H1 (cell line): Measurements from ENCODE around the gene RNASE11. TPM values are rescaled to one million over a fixed set of nuclear protein-coding genes. Genes with fewer than 3 reads are reported as not detected.
A peak's percentile ranks its signal among the peaks of the same experiment; 100 is the strongest.

Source experiments
- CTCF ChIA-PET: fragments of 300-600 bp; sonication (Branson Sonifier 250); formaldehyde crosslinking; loops from one replicate; lab custom pipeline; 2021; ENCODE audit not compliant: partially characterized antibody; lab: Charles Lee
- POLR2A ChIA-PET: fragments of 300-600 bp; sonication (Branson Sonifier 250); formaldehyde crosslinking; loops from one replicate; lab custom pipeline; 2021; ENCODE audit warnings: inconsistent platforms; ENCODE audit not compliant: partially characterized antibody; lab: Charles Lee
- DNase-seq, 2 experiments: peaks; one replicate each; pipeline versions ENCODE4 v3.0.0 to v3.0.0-alpha.2; 2010 to 2022; ENCODE audit warnings: low spot score in 2 of 2, low read depth in 1 of 2, mixed read lengths in 1 of 2
- FAIRE-seq: peaks from 2 replicates; lab custom pipeline; 2011; peaks lifted over from hg19 to GRCh38; lab: Jason Lieb, UNC
- H2AFZ ChIP-seq: 2 replicates; pipeline ENCODE4 v1.8.1; 2012; ENCODE audit warnings: low read length, inconsistent platforms
- H2AK5ac ChIP-seq: 2 replicates; pipeline ENCODE4 v1.6.1; 2013; ENCODE audit warnings: low read depth, low read length
- H2BK120ac ChIP-seq: replicated peaks from 2 replicates; pipeline ENCODE3; 2013; ENCODE audit warnings: low read depth, low read length, inconsistent platforms
- H2BK12ac ChIP-seq: 2 replicates; pipeline ENCODE4 v1.6.1; 2013; ENCODE audit warnings: low read depth, low read length
- H2BK15ac ChIP-seq: 2 replicates; pipeline ENCODE4 v1.6.1; 2013; ENCODE audit warnings: low read length
- H2BK20ac ChIP-seq: 2 replicates; pipeline ENCODE4 v1.6.1; 2013; ENCODE audit warnings: low read length
- H2BK5ac ChIP-seq: 2 replicates; pipeline ENCODE4 v1.6.1; 2013; ENCODE audit warnings: low read depth, low read length
- H3K14ac ChIP-seq: 2 replicates; pipeline ENCODE4 v1.6.1; 2013; ENCODE audit warnings: inconsistent platforms; ENCODE audit not compliant: insufficient read length
- H3K18ac ChIP-seq: 2 replicates; pipeline ENCODE4 v1.6.1; 2013; ENCODE audit warnings: low read length; ENCODE audit errors: extremely low read depth
- H3K23ac ChIP-seq: 2 replicates; pipeline ENCODE4 v1.6.1; 2013; ENCODE audit warnings: inconsistent platforms; ENCODE audit not compliant: insufficient read length
- H3K23me2 ChIP-seq: 2 replicates; pipeline ENCODE4 v1.6.1; 2013; ENCODE audit warnings: low read depth, low read length
- H3K27ac ChIP-seq: 2 replicates; pipeline ENCODE4 v1.6.1; 2011; ENCODE audit warnings: low read depth, low read length, inconsistent platforms
- H3K27me3 ChIP-seq, 4 experiments: replicated peaks in 1 of 4; 1 replicate in 1 of 4; 2 replicates in 3 of 4; pipeline versions ENCODE4 v1.6.1 to v1.8.1; 2011 to 2013; ENCODE audit warnings: low read length in 3 of 4, mild to moderate bottlenecking in 3 of 4, inconsistent platforms in 2 of 4, mixed read lengths in 2 of 4, moderate library complexity in 1 of 4; ENCODE audit not compliant: control insufficient read depth in 3 of 4, insufficient read depth in 3 of 4; ENCODE audit errors: extremely low read depth in 1 of 4
- H3K36me3 ChIP-seq, 4 experiments: 2 replicates each; pipeline versions ENCODE4 v1.6.1 to v1.8.1; 2011 to 2013; ENCODE audit warnings: mild to moderate bottlenecking in 4 of 4, low read length in 3 of 4, moderate library complexity in 2 of 4, control low read depth in 1 of 4, inconsistent platforms in 1 of 4; ENCODE audit not compliant: insufficient read depth in 4 of 4, control insufficient read depth in 2 of 4
- H3K4ac ChIP-seq: replicated peaks from 2 replicates; pipeline ENCODE3; 2013; ENCODE audit warnings: low read length, low read depth, mixed read lengths, inconsistent platforms; ENCODE audit not compliant: insufficient read length
- H3K4me1 ChIP-seq, 4 experiments: replicated peaks in 1 of 4; 1 replicate in 1 of 4; 2 replicates in 3 of 4; pipeline versions ENCODE4 v1.6.1 to v1.8.1; 2011 to 2013; ENCODE audit warnings: low read length in 3 of 4, inconsistent platforms in 2 of 4, mixed read lengths in 1 of 4; ENCODE audit not compliant: insufficient read depth in 4 of 4, control insufficient read depth in 3 of 4
- H3K4me2 ChIP-seq, 2 experiments: 2 replicates each; pipeline versions ENCODE4 v1.6.1 to v1.8.1; 2011 to 2013; ENCODE audit warnings: low read depth in 2 of 2, low read length in 2 of 2, control low read depth in 1 of 2, inconsistent platforms in 1 of 2, mild to moderate bottlenecking in 1 of 2; ENCODE audit not compliant: insufficient read depth in 1 of 2
- H3K4me3 ChIP-seq, 4 experiments: fragments of 200-600, 300-600 bp in 1 of 4; sonication (generic), shearing (Covaris generic), sonication (Bioruptor Twin) in 1 of 4; 2 replicates each; pipeline versions ENCODE4 v1.5.1 to v1.8.1; 2011 to 2016; ENCODE audit warnings: low read length in 4 of 4, low read depth in 3 of 4, control low read depth in 2 of 4, inconsistent platforms in 2 of 4, mild to moderate bottlenecking in 2 of 4, mixed read lengths in 1 of 4, moderate library complexity in 1 of 4; ENCODE audit not compliant: insufficient read depth in 2 of 4; ENCODE audit errors: extremely low read depth in 1 of 4
- H3K56ac ChIP-seq: replicated peaks from 2 replicates; pipeline ENCODE3; 2013; ENCODE audit warnings: low read depth, mild to moderate bottlenecking, mixed read lengths, low read length, inconsistent platforms; ENCODE audit not compliant: insufficient read length
- H3K79me1 ChIP-seq: 2 replicates; pipeline ENCODE4 v1.6.1; 2013; ENCODE audit warnings: low read depth, low read length, control low read depth
- H3K79me2 ChIP-seq, 2 experiments: 2 replicates each; pipeline versions ENCODE4 v1.6.1 to v1.8.1; 2012 to 2013; ENCODE audit warnings: low read length in 2 of 2, mild to moderate bottlenecking in 2 of 2, inconsistent platforms in 1 of 2; ENCODE audit not compliant: insufficient read depth in 2 of 2, control insufficient read depth in 1 of 2
- H3K9ac ChIP-seq, 4 experiments: replicated peaks in 1 of 4; 1 replicate in 1 of 4; 2 replicates in 3 of 4; pipeline versions ENCODE4 v1.6.1 to v1.8.1; 2011 to 2013; ENCODE audit warnings: low read depth in 3 of 4, low read length in 3 of 4, control low read depth in 2 of 4, mild to moderate bottlenecking in 2 of 4, moderate library complexity in 2 of 4, inconsistent platforms in 1 of 4; ENCODE audit errors: extremely low read depth in 1 of 4
- H3K9me3 ChIP-seq, 2 experiments: 2 replicates each; pipeline versions ENCODE4 v1.6.1 to v1.8.1; 2012 to 2013; ENCODE audit warnings: mild to moderate bottlenecking in 2 of 2, moderate library complexity in 2 of 2, control low read depth in 1 of 2, inconsistent platforms in 1 of 2, low read depth in 1 of 2, low read length in 1 of 2, mixed read lengths in 1 of 2; ENCODE audit not compliant: insufficient read depth in 2 of 2
- H4K20me1 ChIP-seq, 2 experiments: replicated peaks in 1 of 2; 2 replicates each; pipeline versions ENCODE3 to v1.8.1; 2011 to 2013; ENCODE audit warnings: inconsistent platforms in 2 of 2, low read length in 2 of 2, mild to moderate bottlenecking in 1 of 2; ENCODE audit not compliant: insufficient read depth in 2 of 2, control insufficient read depth in 1 of 2
- H4K5ac ChIP-seq: 2 replicates; pipeline ENCODE4 v1.6.1; 2013; ENCODE audit warnings: low read length, low read depth, mixed read lengths, inconsistent platforms; ENCODE audit not compliant: insufficient read length
- H4K8ac ChIP-seq: 2 replicates; pipeline ENCODE4 v1.8.0; 2013; ENCODE audit warnings: mild to moderate bottlenecking, moderate library complexity, low read length, inconsistent platforms; ENCODE audit not compliant: insufficient read depth; ENCODE audit errors: extremely low read depth
- H4K91ac ChIP-seq: replicated peaks from 2 replicates; pipeline ENCODE3; 2013; ENCODE audit warnings: low read length, mixed read lengths, inconsistent platforms; ENCODE audit not compliant: insufficient read length
- CEBPB ChIP-seq: IDR thresholded peaks from 2 replicates; pipeline ENCODE4 v1.6.1; 2012; ENCODE audit warnings: low read depth, low read length
- GABPA ChIP-seq: IDR thresholded peaks from 2 replicates; pipeline ENCODE4 v1.6.1; 2011; ENCODE audit warnings: mild to moderate bottlenecking, low read length, moderate library complexity, borderline replicate concordance; ENCODE audit not compliant: insufficient read depth
- KDM5A ChIP-seq: fragments of 200-600 bp; IDR thresholded peaks from 2 replicates; pipeline ENCODE4 v1.7.1; 2012; ENCODE audit warnings: mild to moderate bottlenecking, low read length, inconsistent platforms, mixed read lengths
- NRF1 ChIP-seq: IDR thresholded peaks from 2 replicates; pipeline ENCODE4 v1.6.1; 2011; ENCODE audit warnings: mild to moderate bottlenecking, low read depth, low read length, improper control_type of control experiment
- SUZ12 ChIP-seq: fragments of 200-600 bp; sonication (generic); IDR thresholded peaks from 2 replicates; pipeline ENCODE4 v1.6.1; 2012; ENCODE audit warnings: mild to moderate bottlenecking, inconsistent platforms, low read length, moderate library complexity, mixed read lengths
- TCF12 ChIP-seq: IDR thresholded peaks from 2 replicates; pipeline ENCODE4 v1.6.1; 2011; ENCODE audit warnings: low read depth, mild to moderate bottlenecking, low read length
- WGBS, 2 experiments: shearing (Covaris generic) in 1 of 2; methylation state at CpG; one replicate each; pipeline versions ENCODE4 v1.1.6 to v1.1.7; 2013 to 2015; ENCODE audit warnings: low lambda C conversion rate in 2 of 2, mixed read lengths in 2 of 2, inconsistent platforms in 1 of 2, low coverage in 1 of 2, missing lambda C conversion rate in 1 of 2; ENCODE audit not compliant: insufficient replicate concordance in 2 of 2, insufficient coverage in 1 of 2, insufficient read length in 1 of 2; ENCODE audit errors: extremely low coverage in 1 of 2, missing lambda C conversion rate in 1 of 2; 5-methylcytosine and 5-hydroxymethylcytosine counted together
- polyA plus RNA-seq, 7 experiments: library from polyadenylated mRNA; depleted of rRNA in 3 of 7; stranded (reverse) in 5 of 7; unstranded in 2 of 7; fragments of >200 nt in 5 of 7; fragments of 200-250 nt in 2 of 7; gene quantifications; 1 replicate in 5 of 7; 2 replicates in 1 of 7; 4 replicates in 1 of 7; pipeline versions ENCODE4 v1.2.1 to v1.2.3, GENCODE V29; 2011 to 2013; ENCODE audit warnings: missing spikeins in 2 of 7, mixed read lengths in 2 of 7
- total RNA-seq: library from RNA; stranded (reverse); fragmentation: NEBNext Ultra II Directional; extraction: Animal tissue kit (Norgen Biotek cat#: 25700); gene quantifications from 2 replicates; pipeline ENCODE4 v1.2.1, GENCODE V29; 2021

RNASE11 gene
- total and polyA plus RNA-seq, 2 of the 8 experiments (the other 6 are each of a cell fraction or from before 2014, with no cell fraction given), result not detected

DNA sequence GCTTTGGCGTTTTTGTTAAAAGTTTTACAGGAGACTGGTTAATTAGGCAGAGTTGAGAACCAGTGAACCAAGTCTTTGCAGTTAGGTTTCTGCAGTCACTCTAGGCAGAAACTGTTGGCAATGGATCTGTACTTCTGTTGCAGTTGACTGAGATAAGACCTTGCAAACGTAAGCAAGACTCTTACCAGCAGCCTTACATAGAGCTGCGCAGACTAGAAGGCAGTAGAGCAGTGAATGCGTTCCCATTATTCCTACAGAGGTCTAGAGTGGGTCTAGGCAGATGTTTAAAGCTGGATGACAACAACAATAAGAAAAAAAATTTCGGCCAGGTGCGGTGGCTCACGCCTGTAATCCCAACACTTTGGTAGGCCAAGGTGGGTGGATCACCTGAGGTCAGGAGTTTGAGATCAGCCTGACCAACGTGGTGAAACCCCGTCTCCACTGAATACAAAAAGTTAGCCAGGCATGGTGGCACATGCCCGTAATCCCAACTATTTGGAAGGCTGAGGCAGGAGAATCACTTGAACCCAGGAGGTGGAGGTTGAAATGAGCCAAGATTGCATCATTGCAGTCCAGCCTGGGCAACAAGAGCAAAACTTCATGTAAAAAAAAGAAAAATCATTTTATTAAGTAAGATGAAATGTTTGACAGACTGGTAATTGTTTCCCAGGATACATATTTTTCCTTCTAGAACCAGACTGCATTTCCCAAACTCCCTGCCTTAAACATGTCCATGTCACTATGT, 39.2 kb downstream of the RNASE11 start:
- no peak overlapping the region for H4K8ac ChIP-seq
- H2BK12ac ChIP-seq, result no peak overlapping the region
- no peaks in the 10 kb centered on the region for H3K27me3 ChIP-seq
- H3K23ac ChIP-seq, result no peak overlapping the region
- H2AK5ac ChIP-seq, result no peak overlapping the region
- no peaks in the 10 kb centered on the region for H3K79me1 ChIP-seq
- H3K36me3 ChIP-seq, result no peaks in the 10 kb centered on the region
- no peaks in the 10 kb centered on the region for H3K4me1 ChIP-seq
- H3K14ac ChIP-seq, result no peak overlapping the region
- no peak for FAIRE-seq
- no peaks in the 10 kb centered on the region for H3K79me2 ChIP-seq
- 90% methylated on average over 10 of the region's 10 CpGs; no CpG with 5 or more reads in 1 of the 2 experiments for WGBS, 2 experiments
- no peak overlapping the region for H2BK120ac ChIP-seq
- no peak overlapping the region for H4K91ac ChIP-seq
- ChIA-PET CTCF (interaction anchor here (1.3 to 1.9 kb wide), 5 partner anchors 12 to 133 kb away, joined by 3 to 9 read pairs (median 5); no protein-coding TSS in a partner anchor), POLR2A (no interaction called here)
- no peak overlapping the region for H2BK5ac ChIP-seq
- H2AFZ ChIP-seq, result peak overlapping the region; percentile 86
- no peaks in the 10 kb centered on the region for H4K20me1 ChIP-seq
- no peak overlapping the region for H3K56ac ChIP-seq
- no peak overlapping the region for H3K27ac ChIP-seq
- TF ChIP-seq CEBPB (no peak), GABPA (no peak), KDM5A (no peak), SUZ12 (no peak), NRF1 (no peak), TCF12 (no peak)
- H3K9ac ChIP-seq, result no peak overlapping the region
- no peak overlapping the region for H3K4me2 ChIP-seq
- DNase-seq, result no peak
- H3K23me2 ChIP-seq, result no peaks in the 10 kb centered on the region
- no peak overlapping the region for H3K18ac ChIP-seq
- H2BK20ac ChIP-seq, result no peak overlapping the region
- H4K5ac ChIP-seq, result no peak overlapping the region
- H2BK15ac ChIP-seq, result no peak overlapping the region
- no peaks in the 10 kb centered on the region for H3K9me3 ChIP-seq
- no peak overlapping the region for H3K4me3 ChIP-seq
- H3K4ac ChIP-seq, result no peak overlapping the region
